ENCODE measurements around the gene ADNP.
"Not testable (repeated sequence)": the region's sequence is repeated elsewhere in the genome, so short reads cannot be mapped to it uniquely, and the experiment has no call there.

The ADNP gene

DNA sequence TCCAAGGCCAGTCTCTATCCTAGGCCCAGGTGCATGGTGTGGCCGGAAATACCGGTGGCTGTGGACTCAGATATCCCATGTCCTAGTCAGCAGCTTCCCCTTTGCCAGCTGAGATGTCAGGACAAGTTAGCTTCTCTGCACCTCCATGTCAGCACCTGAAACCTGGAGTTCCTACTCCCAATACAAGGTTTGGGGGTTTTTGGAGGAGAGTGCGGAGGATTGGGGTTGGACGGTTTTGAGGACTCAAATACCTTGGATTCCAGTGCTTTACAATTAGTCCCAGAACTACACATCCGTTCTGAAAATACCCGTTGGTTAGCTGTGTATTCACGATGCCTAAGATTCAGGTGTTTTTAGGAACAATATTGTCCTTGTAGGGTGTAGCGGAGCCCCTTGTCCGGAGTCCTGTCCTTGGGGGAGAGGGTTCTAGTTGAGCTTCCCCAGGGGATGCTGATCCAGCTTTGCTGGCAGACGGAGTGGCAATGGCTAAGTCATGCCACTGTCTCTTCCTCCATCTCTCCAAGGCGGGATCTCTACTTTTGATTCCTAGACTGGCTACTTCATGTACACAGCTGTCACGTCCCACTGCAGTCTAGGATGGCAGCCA, 45.0 kb downstream of the ADNP start:
- no peak for TF ChIP-seq CTCF (IDR thresholded peaks at IDR 0.05; ENCODE audit: low read depth, low read length)
- no peak for DNase-seq (ENCODE audit: extremely low read depth, low read depth)

GRCh38 chr20:50885781-50886180, 45.5 kb downstream of the ADNP start:
- no peak for TF ChIP-seq CTCF (IDR thresholded peaks at IDR 0.05; ENCODE audit: low read depth, low read length)

GRCh38 chr20:50885068-50885467, 46.2 kb downstream of the ADNP start:
- no peak for DNase-seq (ENCODE audit: extremely low read depth, low read depth)
- no peak for TF ChIP-seq CTCF (IDR thresholded peaks at IDR 0.05; ENCODE audit: low read depth, low read length)

More at GRCh38 chr20:50885781-50886180, 45.5 kb downstream of the ADNP start:
- DNase-seq (ENCODE audit: extremely low read depth, low read depth), result no peak

DNA sequence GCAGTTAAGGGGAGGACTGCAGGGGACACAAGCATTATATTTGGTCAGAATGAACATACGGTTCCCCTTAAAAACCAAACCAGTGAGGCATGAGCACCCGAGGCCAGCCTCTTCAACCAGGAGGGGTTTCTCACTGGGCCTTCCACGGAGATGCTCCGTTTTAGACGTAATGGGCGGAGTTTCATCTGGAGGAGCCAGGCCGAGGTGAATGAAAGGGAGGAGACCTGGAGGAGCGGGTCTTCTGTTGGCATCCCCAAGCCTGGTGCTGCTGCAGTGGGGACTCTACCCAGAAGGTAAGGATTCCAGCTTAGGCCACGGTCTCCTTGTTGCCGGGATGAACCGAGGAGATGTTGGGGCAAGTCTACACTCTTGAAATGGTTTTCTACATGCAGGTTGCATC, 47.4 kb downstream of the ADNP start:
- no peak for TF ChIP-seq CTCF (IDR thresholded peaks at IDR 0.05; ENCODE audit: low read depth, low read length)
- DNase-seq (ENCODE audit: extremely low read depth, low read depth), result no peak

- DNase-seq (ENCODE audit: extremely low read depth, low read depth), result not testable (repeated sequence)
Observed at GRCh38 chr20:50881759-50882424, 49.3 kb downstream of the ADNP start.

GRCh38 chr20:50879649-50880550, 51.3 kb downstream of the ADNP start:
- no peak for TF ChIP-seq CTCF (IDR thresholded peaks at IDR 0.05; ENCODE audit: low read depth, low read length)
- DNase-seq (ENCODE audit: extremely low read depth, low read depth), result no peak

GRCh38 chr20:50877232-50877743, 53.9 kb downstream of the ADNP start:
- no peak for TF ChIP-seq CTCF (IDR thresholded peaks at IDR 0.05; ENCODE audit: low read depth, low read length)
- no peak for DNase-seq (ENCODE audit: extremely low read depth, low read depth)
